Esophagus (tissue), 2 donors: ENCODE results near the gene RBBP8NL. TPM values are rescaled to one million over a fixed set of nuclear protein-coding genes. Genes with fewer than 3 reads are reported as not detected.

Source experiments
- H3K27ac ChIP-seq, 2 donors: one replicate each; pipeline ENCODE4 v1.5.1; 2013; ENCODE audit warnings: low read depth in 2 of 2, mild to moderate bottlenecking in 2 of 2, inconsistent platforms in 1 of 2, low read length in 1 of 2, moderate library complexity in 1 of 2
- H3K27me3 ChIP-seq, 2 donors: one replicate each; pipeline ENCODE4 v1.6.1; 2013; ENCODE audit warnings: low read length in 2 of 2, control low read depth in 1 of 2, mild to moderate bottlenecking in 1 of 2; ENCODE audit not compliant: insufficient read depth in 2 of 2, control insufficient read depth in 1 of 2
- H3K36me3 ChIP-seq, 2 donors: one replicate each; pipeline ENCODE4 v1.6.1; 2013; ENCODE audit warnings: low read length in 1 of 2; ENCODE audit not compliant: control insufficient read depth in 2 of 2, insufficient read depth in 2 of 2
- H3K4me1 ChIP-seq, 2 donors: one replicate each; pipeline ENCODE4 v1.6.1; 2013; ENCODE audit warnings: low read length in 1 of 2; ENCODE audit not compliant: control insufficient read depth in 2 of 2, insufficient read depth in 2 of 2
- H3K4me3 ChIP-seq, 2 donors: one replicate each; pipeline ENCODE4 v1.5.1; 2013; ENCODE audit warnings: low read length in 2 of 2, mild to moderate bottlenecking in 2 of 2, low read depth in 1 of 2, moderate library complexity in 1 of 2
- H3K9me3 ChIP-seq, 2 donors: one replicate each; pipeline ENCODE4 v1.6.1; 2013; ENCODE audit warnings: mild to moderate bottlenecking in 2 of 2, low read depth in 1 of 2, low read length in 1 of 2, moderate library complexity in 1 of 2; ENCODE audit not compliant: control insufficient read depth in 2 of 2, insufficient read depth in 1 of 2
- WGBS, 2 donors: extraction: QIAGEN DNeasy Blood & Tissue Kit; methylation state at CpG; one replicate each; pipeline ENCODE4 v1.1.7; 2013; 5-methylcytosine and 5-hydroxymethylcytosine counted together
- polyA plus RNA-seq, 2 donors: library from polyadenylated mRNA; stranded (reverse); fragments of 200-250 nt; gene quantifications; one replicate each; pipeline ENCODE4 v1.2.3, GENCODE V29; 2013
- donor health status: healthy with polysubstance abuse.
- donor health status: Bipolar disorder and iron deficiency.

RBBP8NL gene
- polyA plus RNA-seq, 2 donors: 4.0 to 16.8 TPM

- H3K36me3 ChIP-seq: peaks cover 0 to 11% of the 10 kb centered on the region in 2 donors
- H3K27ac ChIP-seq: no peak overlapping the region
- H3K27me3 ChIP-seq: no peaks in the 10 kb centered on the region
- H3K4me1 ChIP-seq: peaks cover 8 to 32% of the 10 kb centered on the region in 2 donors
- peaks cover 0 to 7% of the 10 kb centered on the region in 2 donors for H3K9me3 ChIP-seq
- 86 to 88% methylated on average over 21 of the region's 21 CpGs for WGBS, 2 donors
- no peak overlapping the region for H3K4me3 ChIP-seq
Observed at GRCh38 chr20:62425281-62426058, 1.9 kb downstream of the RBBP8NL start.

- Histone ChIP-seq H3K27me3 (no peaks in the 10 kb centered on the region), H3K27ac (no peak overlapping the region), H3K36me3 (peaks cover 0 to 11% of the 10 kb centered on the region in 2 donors), H3K4me3 (no peak overlapping the region), H3K9me3 (peaks cover 0 to 7% of the 10 kb centered on the region in 2 donors), H3K4me1 (peaks cover 8 to 32% of the 10 kb centered on the region in 2 donors)
- 46 to 51% methylated on average over 22 to 23 of the region's 23 CpGs for WGBS, 2 donors
Observed at GRCh38 chr20:62424249-62425107, 2.9 kb downstream of the RBBP8NL start.

- no peaks in the 10 kb centered on the region for H3K27me3 ChIP-seq
- H3K27ac ChIP-seq: no peak overlapping the region
- 48 to 52% methylated on average over 10 of the region's 10 CpGs for WGBS, 2 donors
- H3K4me1 ChIP-seq: peaks cover 5 to 30% of the 10 kb centered on the region in 2 donors
- peaks cover 0 to 7% of the 10 kb centered on the region in 2 donors for H3K9me3 ChIP-seq
- H3K36me3 ChIP-seq: peaks cover 0 to 15% of the 10 kb centered on the region in 2 donors
- no peak overlapping the region for H3K4me3 ChIP-seq
Observed at GRCh38 chr20:62423326-62423706, 4.0 kb downstream of the RBBP8NL start.

DNA sequence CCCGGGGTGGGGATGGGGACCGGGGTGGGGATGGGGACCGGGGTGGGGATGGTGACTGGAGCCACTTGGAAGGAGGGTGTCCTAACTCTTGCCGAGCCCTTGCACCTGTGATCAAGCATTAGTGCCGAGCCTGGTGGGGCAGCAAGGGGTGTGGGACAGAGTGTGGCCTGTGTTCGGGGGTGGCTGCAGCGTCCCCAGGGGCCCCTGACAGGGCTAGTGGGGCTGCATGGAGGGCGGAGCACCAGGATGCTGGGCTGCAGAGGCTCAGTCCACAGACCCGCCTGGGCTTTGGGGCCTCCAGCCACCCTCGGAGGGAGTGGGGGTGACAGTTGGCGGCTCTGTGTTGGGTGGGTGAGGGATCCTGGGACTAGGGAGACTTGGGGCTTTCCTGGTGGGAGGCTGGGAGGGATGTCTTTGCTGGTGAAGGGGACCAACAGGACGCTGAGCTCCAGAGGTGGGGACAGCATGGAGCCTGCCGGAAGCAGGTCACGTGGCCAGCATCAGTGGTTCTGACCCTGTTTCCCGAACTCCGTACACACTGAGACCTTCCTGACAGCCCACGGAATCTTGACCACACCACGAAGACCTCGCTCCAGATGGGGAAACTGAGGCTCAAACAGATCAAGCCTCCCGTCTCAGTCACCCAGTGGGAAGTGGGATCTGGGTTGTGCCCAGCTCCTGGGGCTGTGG lies 4.6 kb downstream of the RBBP8NL start:
- peaks cover 0 to 7% of the 10 kb centered on the region in 2 donors for H3K9me3 ChIP-seq
- H3K4me1 ChIP-seq: peaks cover 2 to 26% of the 10 kb centered on the region in 2 donors
- no peak overlapping the region for H3K27ac ChIP-seq
- no peaks in the 10 kb centered on the region for H3K27me3 ChIP-seq
- H3K36me3 ChIP-seq: peaks cover 0 to 15% of the 10 kb centered on the region in 2 donors
- WGBS, 2 donors: 85 to 86% methylated on average over 20 of the region's 20 CpGs
- H3K4me3 ChIP-seq: no peak overlapping the region

DNA sequence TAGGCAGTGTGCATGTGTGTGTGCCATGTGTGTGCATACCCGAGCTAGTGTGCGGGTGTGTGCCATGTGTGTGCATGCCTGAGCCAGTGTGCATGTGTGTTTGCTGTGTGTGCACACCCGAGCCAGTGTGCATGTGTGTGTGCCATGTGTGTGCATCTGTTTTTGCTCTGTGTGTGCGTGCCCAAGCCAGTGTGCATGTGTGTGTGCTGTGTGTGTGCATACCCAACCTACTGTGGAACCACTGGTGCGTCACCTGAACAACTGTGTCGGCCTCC lies 5.7 kb downstream of the RBBP8NL start:
- Histone ChIP-seq H3K4me1 (peaks cover under 1 to 24% of the 10 kb centered on the region in 2 donors), H3K27me3 (no peaks in the 10 kb centered on the region), H3K4me3 (no peak overlapping the region), H3K9me3 (peaks cover 0 to 11% of the 10 kb centered on the region in 2 donors), H3K27ac (no peak overlapping the region), H3K36me3 (peaks cover 0 to 19% of the 10 kb centered on the region in 2 donors)
- 88 to 93% methylated on average over 6 of the region's 6 CpGs for WGBS, 2 donors

DNA sequence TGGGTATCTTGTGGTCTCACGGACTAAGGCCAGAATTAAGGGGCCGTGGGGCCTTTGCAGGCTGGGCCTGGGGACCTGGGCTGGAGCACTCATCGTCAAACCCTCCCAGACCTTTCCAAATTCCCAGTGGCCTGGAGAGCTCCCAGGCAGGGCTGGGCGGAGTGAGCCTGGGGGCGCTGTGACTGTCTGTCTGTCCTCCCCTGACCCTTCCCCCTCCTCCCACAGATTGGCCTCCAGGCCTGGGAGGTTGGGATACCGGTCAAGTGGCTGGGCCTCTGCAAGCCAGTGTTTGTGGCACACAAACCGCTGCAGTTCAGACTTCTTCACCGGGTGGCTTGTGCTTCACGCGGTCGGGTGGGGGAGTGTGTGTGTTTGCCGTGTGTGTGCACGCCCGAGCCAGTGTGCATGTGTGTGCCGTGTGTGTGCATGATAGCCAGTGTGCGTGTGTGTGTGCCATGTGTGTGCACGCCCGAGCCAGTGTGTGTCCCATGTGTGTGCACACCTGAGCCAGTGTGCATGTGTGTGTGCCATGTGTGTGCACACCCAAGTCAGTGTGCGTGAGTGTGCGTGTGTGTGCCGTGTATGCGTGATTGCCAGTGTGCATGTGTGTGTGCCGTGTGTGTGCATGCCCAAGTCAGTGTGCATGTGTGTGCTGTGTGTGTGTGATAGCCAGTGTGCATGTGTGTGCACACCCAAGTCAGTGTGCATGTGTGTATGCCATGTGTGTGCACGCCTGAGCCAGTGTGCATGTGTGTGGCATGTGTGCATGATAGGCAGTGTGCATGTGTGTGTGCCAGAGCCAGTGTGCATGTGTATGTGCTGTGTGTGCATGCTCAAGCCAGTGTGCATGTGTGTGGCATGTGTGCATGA lies 6.3 kb downstream of the RBBP8NL start:
- no peak overlapping the region for H3K4me3 ChIP-seq
- peaks cover 0 to 19% of the 10 kb centered on the region in 2 donors for H3K36me3 ChIP-seq
- WGBS, 2 donors: 88 to 90% methylated on average over 24 of the region's 24 CpGs
- H3K4me1 ChIP-seq: peaks cover 0 to 19% of the 10 kb centered on the region in 2 donors
- peaks cover 0 to 11% of the 10 kb centered on the region in 2 donors for H3K9me3 ChIP-seq
- H3K27me3 ChIP-seq: no peaks in the 10 kb centered on the region
- no peak overlapping the region for H3K27ac ChIP-seq

- WGBS, 2 donors: 66 to 73% methylated on average over 9 of the region's 9 CpGs
- no peaks in the 10 kb centered on the region for H3K27me3 ChIP-seq
- no peak overlapping the region for H3K4me3 ChIP-seq
- peaks cover 0 to 11% of the 10 kb centered on the region in 2 donors for H3K9me3 ChIP-seq
- peaks cover 0 to 11% of the 10 kb centered on the region in 2 donors for H3K4me1 ChIP-seq
- no peak overlapping the region for H3K27ac ChIP-seq
- peaks cover 0 to 15% of the 10 kb centered on the region in 2 donors for H3K36me3 ChIP-seq
Observed at GRCh38 chr20:62419759-62420158, 7.6 kb downstream of the RBBP8NL start.

DNA sequence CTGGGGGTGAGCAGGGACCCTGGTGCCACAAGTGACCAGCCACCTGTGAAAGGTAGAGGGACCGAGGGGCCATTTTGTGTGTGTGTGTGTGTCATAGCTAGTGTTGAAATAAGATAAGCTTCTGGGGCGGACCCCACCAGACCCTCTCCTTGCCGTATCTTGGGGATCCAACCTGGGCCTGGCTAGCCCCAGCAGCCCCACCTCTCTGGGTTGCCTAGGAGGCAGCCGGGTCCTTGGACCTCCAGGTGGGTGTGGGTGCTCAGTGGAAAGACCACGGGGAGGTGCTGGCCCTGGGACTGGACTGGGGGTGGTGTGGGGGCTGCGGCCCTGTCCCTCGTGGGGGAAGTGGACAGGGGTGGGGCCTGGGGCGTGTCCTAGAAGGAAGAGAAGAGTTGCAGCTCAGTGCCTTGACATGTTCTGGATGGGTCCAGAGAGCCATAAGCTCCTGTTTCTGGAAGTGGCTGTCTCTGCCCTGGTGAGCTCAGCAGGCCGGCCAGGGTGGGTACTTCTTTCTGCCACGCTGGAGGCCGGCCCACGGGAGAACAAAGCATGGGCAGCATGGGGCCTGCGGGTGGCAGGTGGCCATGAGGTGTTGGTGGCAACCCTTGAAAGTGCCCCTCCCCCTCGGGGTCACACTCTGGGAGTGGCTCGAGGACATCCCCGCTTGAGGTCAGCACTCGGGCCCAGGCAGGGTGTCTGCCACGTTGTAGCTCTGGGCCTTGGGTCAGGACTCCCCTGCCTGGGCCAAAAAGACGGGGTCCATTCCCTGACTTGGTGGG lies 8.4 kb downstream of the RBBP8NL start:
- peaks cover 0 to 11% of the 10 kb centered on the region in 2 donors for H3K9me3 ChIP-seq
- 75 to 79% methylated on average over 17 to 19 of the region's 19 CpGs for WGBS, 2 donors
- peaks cover 0 to 15% of the 10 kb centered on the region in 2 donors for H3K36me3 ChIP-seq
- H3K27me3 ChIP-seq: no peaks in the 10 kb centered on the region
- peaks cover 0 to 8% of the 10 kb centered on the region in 2 donors for H3K4me1 ChIP-seq
- H3K27ac ChIP-seq: no peak overlapping the region
- no peak overlapping the region for H3K4me3 ChIP-seq
